GM12891 (cell line): ENCODE measurements around the gene PSRC1.
"Not testable (repeated sequence)": the region's sequence is repeated elsewhere in the genome, so short reads cannot be mapped to it uniquely, and the experiment has no call there.

ENCODE experiments used
- DNase-seq: peaks from one replicate; pipeline ENCODE4 v3.0.0; 2011; ENCODE audit warnings: low spot score; ENCODE audit not compliant: insufficient read length
- FAIRE-seq: peaks from 2 replicates; lab custom pipeline; 2011; peaks lifted over from hg19 to GRCh38; lab: Jason Lieb, UNC
- PAX5 ChIP-seq: IDR thresholded peaks from 2 replicates; pipeline ENCODE4 v1.6.1; 2011; ENCODE audit warnings: low read length, moderate library complexity, mild to moderate bottlenecking; ENCODE audit not compliant: insufficient read depth, severe bottlenecking
- POLR2A ChIP-seq: IDR thresholded peaks from 2 replicates; pipeline ENCODE4 v1.6.1; 2011; ENCODE audit warnings: low read depth, low read length, control low read depth
- POLR2AphosphoS5 ChIP-seq: IDR thresholded peaks from 2 replicates; pipeline ENCODE4 v1.6.1; 2011; ENCODE audit warnings: low read depth, low read length, control low read depth
- POU2F2 ChIP-seq: IDR thresholded peaks from 2 replicates; pipeline ENCODE4 v1.6.1; 2011; ENCODE audit warnings: low read depth, mild to moderate bottlenecking, control low read depth, low read length, moderate library complexity
- SPI1 ChIP-seq: IDR thresholded peaks from 2 replicates; pipeline ENCODE4 v1.6.1; 2011; ENCODE audit warnings: low read depth, low read length, control low read depth
- TAF1 ChIP-seq: IDR thresholded peaks from 2 replicates; pipeline ENCODE4 v1.6.1; 2011; ENCODE audit warnings: low read depth, low read length, control low read depth

Gene PSRC1

DNA sequence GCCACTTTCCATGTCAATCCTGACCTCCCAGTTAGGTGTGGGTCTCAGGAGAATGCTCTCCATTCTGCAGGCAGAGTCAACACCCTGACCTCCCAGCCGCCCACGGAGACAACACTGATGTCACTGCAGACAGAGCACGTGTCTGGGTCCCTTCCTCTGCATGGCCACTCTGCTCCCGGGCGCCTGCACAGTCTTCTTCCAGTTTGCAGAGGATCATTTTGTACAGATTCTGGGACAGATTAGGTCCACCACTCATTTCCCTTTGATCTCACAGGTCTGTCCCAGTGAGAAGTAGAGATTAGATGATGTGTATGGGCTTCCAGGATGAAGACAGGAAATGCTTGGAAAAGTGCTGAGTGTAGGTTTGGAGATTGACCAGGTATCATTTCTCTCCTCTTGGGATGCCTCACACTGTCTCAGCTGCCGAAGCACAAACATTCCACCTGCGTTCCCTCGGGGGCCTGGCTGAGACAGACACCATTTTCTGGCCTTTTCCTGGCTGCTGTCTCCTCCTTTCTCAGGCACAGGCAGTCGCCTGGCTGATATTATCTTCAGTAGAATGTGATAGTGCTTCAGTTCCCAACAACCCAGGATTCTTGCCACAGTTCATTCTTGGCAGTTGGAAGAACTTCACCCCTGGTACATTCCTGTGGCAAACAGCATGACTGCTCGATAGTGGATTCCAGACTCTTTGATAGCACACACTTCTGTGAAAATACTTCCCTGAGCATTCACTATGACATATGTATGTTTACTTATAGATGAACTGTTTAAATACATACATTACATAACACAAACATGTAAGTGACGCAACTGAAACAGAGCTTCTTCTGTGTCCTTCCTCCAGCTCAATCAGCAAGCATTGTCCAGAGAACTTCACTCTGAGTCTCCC is 16.0 kb upstream of the PSRC1 start:
- TF ChIP-seq TAF1, result no peak
- TF ChIP-seq PAX5, result no peak
- TF ChIP-seq POLR2AphosphoS5, result no peak
- TF ChIP-seq SPI1, result no peak
- no peak for TF ChIP-seq POU2F2
- no peak for TF ChIP-seq POLR2A
- DNase-seq (no peak), FAIRE-seq (no peak)

GRCh38 chr1:109296782-109297181 is 13.8 kb upstream of the PSRC1 start:
- TF ChIP-seq PAX5 (no peak), POLR2A (no peak), POU2F2 (no peak), POLR2AphosphoS5 (no peak), TAF1 (no peak), SPI1 (no peak)
- FAIRE-seq (no peak), DNase-seq (no peak)

DNA sequence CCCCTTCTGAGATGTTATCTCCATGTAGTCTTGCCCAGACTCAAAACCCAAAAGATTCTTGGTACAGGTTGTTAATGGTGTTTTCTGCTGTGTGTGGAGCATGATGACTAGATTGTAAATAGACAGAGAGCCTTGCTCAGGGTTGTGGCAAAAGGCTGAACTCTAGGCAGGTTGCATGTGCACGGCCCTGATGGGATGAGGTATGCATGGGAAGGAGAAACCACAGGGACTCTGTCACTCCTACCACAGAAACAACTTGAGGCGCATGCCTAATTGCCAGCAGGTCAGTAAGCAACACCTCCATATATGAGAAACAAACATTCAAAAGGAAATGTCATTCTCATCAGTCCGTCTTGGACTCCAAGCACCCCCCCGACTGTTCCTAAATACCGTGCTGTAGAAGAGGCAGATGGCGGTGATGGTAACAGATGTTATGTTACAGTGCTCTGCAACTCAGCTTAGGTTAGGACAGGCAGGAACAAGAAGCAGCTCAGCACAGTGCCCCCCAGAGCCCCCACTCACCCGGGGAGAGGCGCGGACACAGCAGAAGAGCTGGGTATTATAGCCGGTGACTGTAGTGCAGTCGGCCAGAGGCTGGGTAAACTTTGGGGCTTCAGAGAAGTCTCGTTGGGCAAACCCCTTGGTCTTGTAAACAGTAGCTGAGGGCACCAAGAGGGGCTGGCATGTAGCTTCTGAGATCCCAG is 12.9 kb upstream of the PSRC1 start:
- TF ChIP-seq TAF1, result no peak

GRCh38 chr1:109294481-109294880 is 11.5 kb upstream of the PSRC1 start:
- FAIRE-seq, result no peak
- DNase-seq, result no peak
- TF ChIP-seq POU2F2, result no peak
- no peak for TF ChIP-seq POLR2AphosphoS5
- no peak for TF ChIP-seq TAF1
- no peak for TF ChIP-seq PAX5
- no peak for TF ChIP-seq POLR2A
- TF ChIP-seq SPI1, result no peak

More for the DNA sequence above, 12.9 kb upstream of the PSRC1 start:
- FAIRE-seq (no peak), DNase-seq (no peak)

DNA sequence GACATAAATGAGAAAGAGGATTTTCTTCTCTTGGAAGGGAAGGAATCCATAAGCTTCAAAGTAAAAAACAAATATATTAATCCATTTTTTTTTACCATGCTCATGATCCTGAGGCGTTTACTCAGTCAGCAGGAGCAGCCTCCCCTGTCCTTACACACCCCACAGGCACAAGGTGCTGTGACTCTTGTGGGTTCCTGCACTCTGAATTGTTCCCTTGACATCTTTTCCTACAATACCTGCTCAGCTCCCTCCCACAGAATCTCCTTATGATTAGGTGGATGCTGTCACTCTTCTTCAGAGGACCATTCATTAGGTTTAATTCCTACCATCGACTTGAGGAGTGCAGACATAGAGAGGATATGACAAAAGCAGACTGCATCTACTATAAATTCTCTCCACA is 10.1 kb upstream of the PSRC1 start:
- FAIRE-seq, result no peak
- TF ChIP-seq POLR2AphosphoS5, result no peak
- no peak for TF ChIP-seq TAF1
- TF ChIP-seq SPI1, result no peak
- TF ChIP-seq POLR2A, result no peak
- TF ChIP-seq POU2F2, result no peak
- TF ChIP-seq PAX5, result no peak
- DNase-seq, result no peak

GRCh38 chr1:109292364-109292763 is 9.4 kb upstream of the PSRC1 start:
- TF ChIP-seq TAF1, result no peak
- TF ChIP-seq POU2F2, result no peak
- TF ChIP-seq POLR2A, result no peak
- TF ChIP-seq POLR2AphosphoS5, result no peak
- no peak for TF ChIP-seq PAX5
- TF ChIP-seq SPI1, result no peak
- no peak for DNase-seq
- no peak for FAIRE-seq

GRCh38 chr1:109290998-109291397 is 8.1 kb upstream of the PSRC1 start:
- no peak for FAIRE-seq
- no peak for TF ChIP-seq POU2F2
- TF ChIP-seq POLR2AphosphoS5, result no peak
- no peak for TF ChIP-seq POLR2A
- TF ChIP-seq TAF1, result no peak
- TF ChIP-seq PAX5, result no peak
- no peak for TF ChIP-seq SPI1
- no peak for DNase-seq

GRCh38 chr1:109290137-109290536 is 7.2 kb upstream of the PSRC1 start:
- no peak for TF ChIP-seq POLR2A
- no peak for TF ChIP-seq TAF1
- TF ChIP-seq POU2F2, result no peak
- TF ChIP-seq SPI1, result no peak
- no peak for TF ChIP-seq PAX5
- TF ChIP-seq POLR2AphosphoS5, result no peak
- FAIRE-seq (no peak), DNase-seq (no peak)

DNA sequence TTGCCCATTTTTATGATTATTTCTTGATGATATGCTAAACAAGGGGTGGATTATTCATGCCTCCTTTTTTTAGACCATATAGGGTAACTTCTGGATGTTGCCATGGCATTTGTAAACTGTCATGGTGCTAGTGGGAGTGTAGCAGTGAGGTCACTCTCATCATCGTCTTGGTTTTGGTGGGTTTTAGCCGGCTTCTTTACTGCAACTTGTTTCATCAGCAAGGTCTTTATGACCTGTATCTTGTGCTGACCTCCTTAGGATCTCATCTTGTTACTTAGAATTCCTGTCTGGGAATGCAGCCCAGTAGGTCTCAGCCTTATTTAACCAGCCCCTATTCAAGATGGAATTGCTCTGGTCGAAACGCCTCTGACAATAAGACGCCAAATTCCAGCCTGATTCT is 3.8 kb upstream of the PSRC1 start:
- DNase-seq, FAIRE-seq: not testable (repeated sequence)

- TF ChIP-seq PAX5 (no peak), POLR2AphosphoS5 (no peak), TAF1 (no peak), SPI1 (no peak), POLR2A (no peak), POU2F2 (no peak)
- FAIRE-seq (no peak), DNase-seq (no peak)
Observed at GRCh38 chr1:109283748-109284600, 1.0 kb upstream of the PSRC1 start.
